DOHH2 (cell line): Measurements from ENCODE around the gene ZDHHC24.

Source experiments
- H3F3A ChIP-seq: fragments of 200-600 bp; sonication (generic), shearing (Covaris generic); 2 replicates; pipeline ENCODE4 v1.6.0; 2016; ENCODE audit warnings: antibody characterized with exemption, mild to moderate bottlenecking; ENCODE audit not compliant: control insufficient read depth, insufficient read depth
- H3K27ac ChIP-seq: fragments of 200-600 bp; sonication (generic); 2 replicates; pipeline ENCODE4 v1.5.1; 2014; ENCODE audit warnings: low read depth, mild to moderate bottlenecking, low read length, moderate library complexity
- H3K27me3 ChIP-seq: fragments of 200-600 bp; sonication (generic); 2 replicates; pipeline ENCODE4 v1.6.1; 2014; ENCODE audit warnings: mild to moderate bottlenecking, low read length, mixed read lengths; ENCODE audit not compliant: control insufficient read depth
- H3K36me3 ChIP-seq: fragments of 200-600 bp; sonication (generic); 2 replicates; pipeline ENCODE4 v1.6.1; 2014; ENCODE audit warnings: mild to moderate bottlenecking, low read length, moderate library complexity, mixed read lengths; ENCODE audit not compliant: control insufficient read depth
- H3K4me1 ChIP-seq: fragments of 200-600 bp; sonication (generic); 2 replicates; pipeline ENCODE4 v1.6.1; 2014; ENCODE audit warnings: mild to moderate bottlenecking, low read length, mixed read lengths; ENCODE audit not compliant: control insufficient read depth
- H3K4me2 ChIP-seq: fragments of 200-600 bp; sonication (generic); 2 replicates; pipeline ENCODE4 v1.6.0; 2014; ENCODE audit warnings: mild to moderate bottlenecking, low read length, moderate library complexity
- H3K4me3 ChIP-seq: fragments of 200-600 bp; sonication (generic); 2 replicates; pipeline ENCODE4 v1.5.1; 2014; ENCODE audit warnings: mild to moderate bottlenecking, low read length, mixed read lengths
- H3K79me2 ChIP-seq: fragments of 200-600 bp; sonication (generic); 2 replicates; pipeline ENCODE4 v1.6.1; 2014; ENCODE audit warnings: mild to moderate bottlenecking, low read length, mixed read lengths; ENCODE audit not compliant: control insufficient read depth
- H3K9me2 ChIP-seq: fragments of 200-600 bp; sonication (generic); replicated peaks from 2 replicates; pipeline ENCODE4 v1.6.1; 2014; ENCODE audit warnings: mild to moderate bottlenecking, low read length, mixed read lengths; ENCODE audit not compliant: control insufficient read depth
- H3K9me3 ChIP-seq: fragments of 200-600 bp; sonication (generic); 2 replicates; pipeline ENCODE4 v1.6.1; 2014; ENCODE audit warnings: antibody characterized with exemption, low read length, mixed read lengths; ENCODE audit not compliant: control insufficient read depth, insufficient read depth
- H4K20me1 ChIP-seq: fragments of 200-600 bp; sonication (generic); 2 replicates; pipeline ENCODE4 v1.6.0; 2014; ENCODE audit warnings: low read depth, mild to moderate bottlenecking, antibody characterized with exemption, low read length, moderate library complexity; ENCODE audit not compliant: control insufficient read depth, insufficient read depth
- CTCF ChIP-seq: fragments of 200-600 bp; sonication (generic); IDR thresholded peaks from one replicate; pipeline ENCODE4 v1.5.1; 2014; ENCODE audit warnings: antibody characterized with exemption, mild to moderate bottlenecking, low read depth, low read length; ENCODE audit not compliant: poor library complexity, severe bottlenecking
- EZH2phosphoT487 ChIP-seq: fragments of 200-600 bp; sonication (generic); IDR thresholded peaks from 2 replicates; pipeline ENCODE4 v1.6.1; 2017; ENCODE audit warnings: borderline replicate concordance, mild to moderate bottlenecking, antibody characterized with exemption, low read length, moderate library complexity, mixed read lengths

The ZDHHC24 gene

GRCh38 chr11:66545701-66546367 lies at the start of gene ZDHHC24:
ZDHHC24 (minus strand) TSS chr11:66546048; CDS start chr11:66546003, 45 bp downstream.
- Histone ChIP-seq H3F3A (peaks cover 4% of the 10 kb centered on the region; the same call in 1 of the 2 replicates), H3K4me2 (peak within 1 kb of the TSS; percentile 91), H3K4me3 (peak within 1 kb of the TSS; percentile 90), H3K4me1 (peaks cover 30% of the 10 kb centered on the region), H3K9me2 (no peaks in the 10 kb centered on the region), H3K27me3 (peaks cover 40% of the 10 kb centered on the region), H3K9me3 (no peaks in the 10 kb centered on the region), H4K20me1 (no peaks in the 10 kb centered on the region), H3K36me3 (no peaks in the 10 kb centered on the region; the same call in 1 of the 2 replicates), H3K27ac (no peak within 1 kb of the TSS), H3K79me2 (peaks cover 6% of the 10 kb centered on the region)
- TF ChIP-seq CTCF (no peak), EZH2phosphoT487 (no peak)

- no peak for TF ChIP-seq CTCF
- Histone ChIP-seq H3K9me2 (no peaks in the 10 kb centered on the region), H3F3A (no peaks in the 10 kb centered on the region), H3K4me3 (no peak overlapping the region), H3K27ac (no peak overlapping the region), H3K4me1 (peaks cover 36% of the 10 kb centered on the region), H3K4me2 (0 out of 2 replicates have a peak overlapping the region, but pooled peaks have one; percentile 4), H3K79me2 (peaks cover 20% of the 10 kb centered on the region), H4K20me1 (no peaks in the 10 kb centered on the region), H3K9me3 (no peaks in the 10 kb centered on the region), H3K36me3 (peaks cover 13% of the 10 kb centered on the region), H3K27me3 (0 out of 2 replicates have a peak, but pooled peaks cover 4% of the 10 kb centered on the region)
Measured at GRCh38 chr11:66595245-66595904, 49.5 kb upstream of the ZDHHC24 start.

- H3K79me2 ChIP-seq = peaks cover 20% of the 10 kb centered on the region
- H3K27ac ChIP-seq = no peak overlapping the region
- no peaks in the 10 kb centered on the region for H4K20me1 ChIP-seq
- peak overlapping the region; percentile 99 for H3K4me3 ChIP-seq
- H3K9me2 ChIP-seq = no peaks in the 10 kb centered on the region
- peaks cover 27% of the 10 kb centered on the region for H3K4me1 ChIP-seq
- H3K4me2 ChIP-seq = peak overlapping the region; percentile 99
- H3F3A ChIP-seq = no peaks in the 10 kb centered on the region
- no peaks in the 10 kb centered on the region for H3K36me3 ChIP-seq
- H3K27me3 ChIP-seq = 0 out of 2 replicates have a peak, but pooled peaks cover 4% of the 10 kb centered on the region
- no peaks in the 10 kb centered on the region for H3K9me3 ChIP-seq
- TF ChIP-seq EZH2phosphoT487 (no peak), CTCF (no peak)
Measured at GRCh38 chr11:66593650-66594049, 47.8 kb upstream of the ZDHHC24 start.
